Measurements from ENCODE around the gene PNMA6E.
A peak's percentile ranks its signal among the peaks of the same experiment; 100 is the strongest.

PNMA6E gene

DNA sequence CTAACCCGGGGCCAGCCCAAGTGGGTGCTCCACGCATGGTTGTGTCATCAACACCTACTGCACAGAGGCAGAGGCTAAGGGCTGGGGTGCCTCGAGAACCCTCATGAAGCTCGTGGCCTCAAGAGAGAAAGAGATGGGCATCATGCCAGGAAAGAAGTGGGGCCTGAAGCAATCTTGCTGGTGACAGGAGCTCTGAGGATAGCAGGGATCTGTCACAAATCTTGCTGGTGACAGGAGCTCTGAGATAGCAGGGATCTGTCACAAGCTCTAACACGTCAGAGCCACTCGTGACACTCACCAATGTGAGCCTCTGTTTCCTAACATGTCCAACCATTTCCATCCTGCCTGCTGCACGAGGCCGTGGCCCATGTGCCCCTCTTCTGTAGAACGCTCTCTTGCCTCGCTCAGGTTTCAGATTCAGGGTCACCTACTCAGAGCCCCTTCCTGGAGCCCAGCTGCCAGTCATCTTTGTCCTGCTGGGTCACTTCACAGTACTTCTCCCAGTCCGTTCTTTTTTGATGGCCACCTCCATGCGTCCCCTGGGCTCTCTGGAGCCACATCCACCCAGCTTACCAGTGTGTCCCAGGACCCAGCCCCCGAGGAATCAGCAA is 21.1 kb downstream of the PNMA6E start:
- no peaks in the 10 kb centered on the region for H3K27me3 Mint-ChIP-seq
- ATAC-seq (replicated peaks), result no peak
- no peak overlapping the region for H3K4me3 Mint-ChIP-seq
- no peaks in the 10 kb centered on the region for H3K36me3 Mint-ChIP-seq (ENCODE audit: insufficient read depth)
- H3K9me3 Mint-ChIP-seq, result no peaks in the 10 kb centered on the region
- no peaks in the 10 kb centered on the region for H3K4me1 Mint-ChIP-seq (ENCODE audit: low read depth in 2 of 2)
- H3K27ac Mint-ChIP-seq, result no peak overlapping the region
- DNase-seq, result no peak

DNA sequence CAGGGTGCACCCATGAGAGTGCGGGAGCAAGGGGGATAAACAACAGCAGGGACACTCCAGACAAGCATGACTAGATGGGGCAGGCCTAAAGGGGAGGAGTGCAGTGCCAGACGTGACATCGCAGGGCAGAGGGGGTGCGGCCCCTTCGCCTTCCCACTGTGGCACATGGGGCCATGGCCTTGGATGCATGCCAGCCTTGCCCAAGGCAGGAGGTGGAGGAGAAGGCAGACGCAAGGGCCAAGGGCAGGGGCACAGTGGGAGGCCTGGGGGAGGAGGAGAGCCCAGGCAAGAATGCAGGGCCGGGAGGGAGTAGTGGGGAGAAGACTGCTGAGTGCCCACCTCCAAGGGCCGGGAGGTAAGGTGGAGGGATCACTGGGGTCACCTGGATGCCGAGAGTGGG is 21.6 kb downstream of the PNMA6E start:
- Mint-ChIP-seq H3K27ac (no peak overlapping the region), H3K27me3 (no peaks in the 10 kb centered on the region), H3K9me3 (no peaks in the 10 kb centered on the region), H3K36me3 (ENCODE audit: insufficient read depth) (no peaks in the 10 kb centered on the region), H3K4me1 (ENCODE audit: low read depth in 2 of 2) (no peaks in the 10 kb centered on the region), H3K4me3 (no peak overlapping the region)
- DNase-seq (no peak), ATAC-seq (replicated peaks) (no peak)

DNA sequence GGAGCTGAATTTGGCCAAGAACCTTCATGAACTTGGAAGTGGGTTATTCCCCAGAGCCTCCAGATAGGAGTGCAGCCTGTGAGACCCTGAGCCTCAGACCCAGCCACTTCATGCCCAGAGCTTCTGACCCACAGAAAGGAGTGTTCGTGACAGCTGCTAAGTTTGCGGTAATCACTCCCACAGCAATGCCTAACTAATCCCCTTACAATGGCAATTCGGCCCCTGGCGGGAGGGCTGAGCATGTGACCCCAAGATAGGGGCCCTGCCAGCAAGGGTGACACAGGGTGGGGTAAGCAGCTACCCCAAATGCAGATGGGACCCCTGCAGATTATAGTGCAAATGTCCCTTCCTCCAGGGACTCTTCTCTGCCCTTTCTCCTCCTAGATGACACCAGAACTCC is 22.5 kb downstream of the PNMA6E start:
- ATAC-seq (replicated peaks), result no peak
- Mint-ChIP-seq H3K27me3 (no peaks in the 10 kb centered on the region), H3K27ac (no peak overlapping the region), H3K9me3 (no peaks in the 10 kb centered on the region), H3K36me3 (ENCODE audit: insufficient read depth) (no peaks in the 10 kb centered on the region), H3K4me3 (no peak overlapping the region), H3K4me1 (ENCODE audit: low read depth in 2 of 2) (no peaks in the 10 kb centered on the region)
- DNase-seq, result no peak

DNA sequence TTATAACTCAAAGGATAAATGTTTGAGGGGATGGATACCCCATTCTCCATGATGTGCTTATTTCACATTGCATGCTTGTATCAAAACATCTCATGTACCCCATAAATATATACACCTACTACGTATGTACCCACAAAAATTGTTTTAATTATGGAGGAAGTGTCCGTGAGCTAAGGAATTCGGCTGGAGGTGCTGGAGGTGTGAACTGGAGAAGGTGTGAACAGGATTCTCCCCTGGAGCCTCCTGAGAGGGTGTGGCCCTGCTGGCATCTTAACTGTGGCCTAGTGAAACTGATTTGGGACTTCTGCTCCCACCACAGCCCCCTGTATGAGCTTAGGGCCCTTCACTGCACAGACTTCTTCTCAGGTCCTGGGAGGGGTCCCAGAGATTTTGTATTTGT is 23.4 kb downstream of the PNMA6E start:
- H3K4me3 Mint-ChIP-seq, result no peak overlapping the region
- H3K9me3 Mint-ChIP-seq, result no peaks in the 10 kb centered on the region
- H3K27me3 Mint-ChIP-seq, result no peaks in the 10 kb centered on the region
- H3K36me3 Mint-ChIP-seq (ENCODE audit: insufficient read depth), result no peaks in the 10 kb centered on the region
- H3K4me1 Mint-ChIP-seq (ENCODE audit: low read depth in 2 of 2), result no peaks in the 10 kb centered on the region
- DNase-seq (no peak), ATAC-seq (replicated peaks) (no peak)
- H3K27ac Mint-ChIP-seq, result no peak overlapping the region

DNA sequence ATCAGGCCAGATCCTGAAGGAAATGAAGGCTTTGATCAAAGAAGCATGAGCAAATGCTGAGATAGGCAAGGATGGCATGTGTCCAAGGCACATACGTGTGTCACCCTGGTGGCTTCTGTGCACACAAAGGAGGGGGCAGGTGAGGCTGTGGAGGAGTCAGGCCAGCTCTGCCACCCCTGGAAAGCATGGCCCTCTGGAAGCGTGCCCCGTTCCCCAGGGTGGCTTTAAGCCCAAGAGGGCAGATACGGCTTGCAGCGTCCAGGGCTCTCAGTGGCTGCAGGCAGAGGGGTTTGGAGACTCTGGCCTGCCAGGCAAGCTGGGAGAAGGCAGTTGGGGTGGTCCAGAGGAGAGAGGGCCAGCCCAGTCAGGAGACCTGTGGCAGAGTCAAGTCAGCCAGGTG is 25.6 kb downstream of the PNMA6E start:
- H3K36me3 Mint-ChIP-seq (ENCODE audit: insufficient read depth), result peaks cover 2% of the 10 kb centered on the region
- DNase-seq (no peak), ATAC-seq (replicated peaks) (no peak)
- H3K27me3 Mint-ChIP-seq, result peaks cover 0 to 5% of the 10 kb centered on the region in 2 donors
- H3K27ac Mint-ChIP-seq, result no peak overlapping the region
- H3K9me3 Mint-ChIP-seq, result no peaks in the 10 kb centered on the region
- H3K4me1 Mint-ChIP-seq (ENCODE audit: low read depth in 2 of 2), result no peaks in the 10 kb centered on the region
- H3K4me3 Mint-ChIP-seq, result no peak overlapping the region

DNA sequence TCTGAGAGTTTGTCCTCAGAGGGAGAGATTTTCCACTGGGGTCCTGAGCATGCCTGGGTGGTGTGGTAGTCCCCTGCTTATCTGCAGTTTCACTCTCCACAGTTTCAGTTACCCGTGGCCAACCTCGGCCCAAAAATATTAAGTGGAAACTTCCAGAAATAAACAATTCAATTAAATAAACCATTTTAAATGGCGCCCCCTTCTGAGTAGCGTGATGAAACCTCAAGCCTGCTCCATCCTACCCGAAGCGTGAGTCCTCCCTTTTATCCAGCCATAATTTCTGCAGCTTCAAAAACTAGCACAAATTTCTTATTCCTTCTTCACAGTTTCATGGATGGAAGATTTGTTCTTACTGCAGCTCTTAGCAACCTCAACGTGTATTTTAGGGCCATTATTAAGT is 26.7 kb downstream of the PNMA6E start:
- Mint-ChIP-seq H3K27me3 (peaks cover 10% of the 10 kb centered on the region in 2 donors), H3K36me3 (ENCODE audit: insufficient read depth) (peaks cover 3% of the 10 kb centered on the region), H3K4me1 (ENCODE audit: low read depth in 2 of 2) (no peaks in the 10 kb centered on the region), H3K27ac (no peak overlapping the region), H3K9me3 (no peaks in the 10 kb centered on the region), H3K4me3 (no peak overlapping the region)
- DNase-seq, result no peak
- no peak for ATAC-seq (replicated peaks)

DNA sequence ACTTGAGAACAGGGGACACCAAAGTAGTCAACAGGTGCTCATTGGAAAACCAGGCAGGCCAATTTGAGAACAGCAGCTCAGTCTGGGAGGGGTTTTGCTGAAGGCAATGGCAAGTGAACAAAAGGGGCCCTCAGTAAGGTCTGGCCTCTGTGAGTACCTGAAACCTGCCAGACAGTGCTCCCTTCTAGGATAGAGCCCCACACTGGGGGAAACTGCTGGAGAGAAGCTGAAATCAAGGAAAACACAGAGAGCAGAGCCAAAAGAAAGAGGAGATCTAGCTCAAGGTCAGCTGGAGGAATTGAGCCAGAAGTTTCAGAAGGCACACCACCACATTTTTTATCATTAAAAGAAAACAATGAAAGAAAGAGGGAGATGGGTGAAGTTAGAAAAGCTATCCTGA is 28.2 kb downstream of the PNMA6E start:
- H3K9me3 Mint-ChIP-seq, result no peaks in the 10 kb centered on the region
- H3K4me1 Mint-ChIP-seq (ENCODE audit: low read depth in 2 of 2), result no peaks in the 10 kb centered on the region
- peaks cover 11 to 13% of the 10 kb centered on the region in 2 donors for H3K27me3 Mint-ChIP-seq
- DNase-seq (no peak), ATAC-seq (replicated peaks) (no peak)
- H3K27ac Mint-ChIP-seq, result no peak overlapping the region
- peaks cover 3% of the 10 kb centered on the region for H3K36me3 Mint-ChIP-seq (ENCODE audit: insufficient read depth)
- H3K4me3 Mint-ChIP-seq, result no peak overlapping the region

DNA sequence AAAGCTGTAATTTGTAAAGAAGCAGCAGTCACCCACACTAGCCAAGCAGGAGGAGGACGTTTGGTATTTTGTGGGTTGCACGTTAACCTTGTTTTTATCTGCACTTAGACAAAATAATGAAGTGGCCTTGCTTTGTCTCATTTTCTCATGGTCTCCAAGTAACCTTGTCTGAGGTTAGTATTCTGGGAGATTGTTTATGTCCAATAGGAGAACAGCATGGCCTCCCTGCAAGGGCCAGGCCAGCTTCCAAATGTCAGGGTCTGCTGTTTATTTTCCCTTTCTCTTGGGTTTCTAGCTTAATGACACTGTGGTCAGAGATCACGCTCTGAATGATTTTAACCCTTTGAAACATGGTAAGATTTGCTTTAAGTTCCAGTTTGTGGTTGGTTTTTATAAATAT is 29.9 kb downstream of the PNMA6E start:
- H3K36me3 Mint-ChIP-seq (ENCODE audit: insufficient read depth), result peaks cover 3% of the 10 kb centered on the region
- H3K27me3 Mint-ChIP-seq, result peaks cover 11 to 13% of the 10 kb centered on the region in 2 donors
- H3K4me3 Mint-ChIP-seq, result no peak overlapping the region
- ATAC-seq (replicated peaks) (no peak), DNase-seq (no peak)
- H3K4me1 Mint-ChIP-seq (ENCODE audit: low read depth in 2 of 2), result no peaks in the 10 kb centered on the region
- no peak overlapping the region for H3K27ac Mint-ChIP-seq
- no peaks in the 10 kb centered on the region for H3K9me3 Mint-ChIP-seq

DNA sequence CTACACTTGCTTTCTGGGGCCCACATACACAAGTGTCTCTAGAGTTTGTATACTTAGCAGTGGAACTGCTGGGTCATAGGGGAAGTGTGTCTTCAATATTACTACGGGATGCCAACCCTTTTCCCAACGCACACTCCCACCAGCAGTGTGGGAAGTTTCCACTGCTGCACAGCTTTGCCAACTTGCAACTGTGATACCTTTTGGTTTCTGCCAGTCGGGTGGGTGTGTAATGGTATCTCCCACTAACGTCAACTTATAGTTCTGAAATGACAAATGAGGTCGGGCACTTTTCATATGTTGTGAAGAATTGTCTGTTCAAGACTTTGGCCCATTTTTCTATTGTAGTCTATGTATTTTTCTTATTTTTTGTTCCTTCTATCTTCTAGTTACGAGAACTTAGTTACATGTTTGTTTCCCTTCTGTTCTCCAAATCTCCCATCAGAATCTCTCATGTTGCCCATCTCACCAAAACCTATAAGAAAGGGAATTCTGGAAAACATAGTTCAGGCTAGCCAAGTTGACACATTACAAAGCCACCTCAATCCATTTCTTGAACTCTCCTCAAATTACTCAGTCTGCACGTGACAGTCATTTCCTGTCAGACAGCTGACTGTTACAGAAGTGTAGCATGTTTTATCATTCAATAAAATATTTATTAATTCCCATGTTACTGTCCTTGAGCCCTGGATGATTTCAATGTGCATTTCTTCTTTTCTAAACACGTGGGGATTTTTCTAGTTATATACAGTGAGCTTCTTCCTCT is 30.7 kb downstream of the PNMA6E start:
- no peak overlapping the region for H3K4me3 Mint-ChIP-seq
- DNase-seq (no peak), ATAC-seq (replicated peaks) (no peak)
- peaks cover 3% of the 10 kb centered on the region for H3K36me3 Mint-ChIP-seq (ENCODE audit: insufficient read depth)
- H3K27me3 Mint-ChIP-seq, result peaks cover 11 to 13% of the 10 kb centered on the region in 2 donors
- no peak overlapping the region for H3K27ac Mint-ChIP-seq
- no peaks in the 10 kb centered on the region for H3K9me3 Mint-ChIP-seq
- H3K4me1 Mint-ChIP-seq (ENCODE audit: low read depth in 2 of 2), result no peaks in the 10 kb centered on the region

DNA sequence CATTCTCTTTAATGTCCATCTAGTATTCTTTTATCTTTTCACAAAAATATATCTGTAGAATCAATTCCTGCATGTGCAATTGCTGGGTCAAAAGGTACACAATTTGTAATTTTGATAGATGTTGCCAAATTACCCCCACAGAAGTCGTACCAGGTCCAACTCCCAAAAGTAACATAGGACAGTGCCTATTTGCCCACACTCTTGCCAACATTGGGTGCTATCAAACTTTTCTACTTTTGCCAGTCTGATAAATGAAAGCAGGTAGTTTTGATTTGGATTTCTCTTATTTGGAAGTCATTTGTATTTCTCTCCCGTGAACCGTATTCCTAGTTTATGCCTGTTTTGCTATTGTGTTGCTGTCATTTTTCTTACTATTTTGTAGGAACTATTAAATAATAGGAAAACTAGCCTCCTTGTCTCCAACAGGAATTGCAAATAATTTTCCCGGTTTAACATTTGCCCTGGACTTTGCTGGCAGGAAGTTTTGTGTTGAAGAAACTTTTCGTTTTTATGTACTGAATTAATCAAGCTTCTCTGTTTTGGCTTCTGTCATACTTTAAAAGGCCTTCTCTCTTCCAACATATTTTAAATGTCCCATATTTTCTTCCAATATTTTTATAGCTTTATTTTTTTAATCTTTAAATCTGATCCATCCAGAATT is 34.1 kb downstream of the PNMA6E start:
- peaks cover 11 to 13% of the 10 kb centered on the region in 2 donors for H3K27me3 Mint-ChIP-seq
- no peak for DNase-seq
- H3K4me1 Mint-ChIP-seq (ENCODE audit: low read depth in 2 of 2), result no peaks in the 10 kb centered on the region
- H3K4me3 Mint-ChIP-seq, result no peak overlapping the region
- H3K27ac Mint-ChIP-seq, result no peak overlapping the region
- H3K9me3 Mint-ChIP-seq, result no peaks in the 10 kb centered on the region
- H3K36me3 Mint-ChIP-seq (ENCODE audit: insufficient read depth), result peaks cover 3% of the 10 kb centered on the region
- ATAC-seq (replicated peaks), result no peak

DNA sequence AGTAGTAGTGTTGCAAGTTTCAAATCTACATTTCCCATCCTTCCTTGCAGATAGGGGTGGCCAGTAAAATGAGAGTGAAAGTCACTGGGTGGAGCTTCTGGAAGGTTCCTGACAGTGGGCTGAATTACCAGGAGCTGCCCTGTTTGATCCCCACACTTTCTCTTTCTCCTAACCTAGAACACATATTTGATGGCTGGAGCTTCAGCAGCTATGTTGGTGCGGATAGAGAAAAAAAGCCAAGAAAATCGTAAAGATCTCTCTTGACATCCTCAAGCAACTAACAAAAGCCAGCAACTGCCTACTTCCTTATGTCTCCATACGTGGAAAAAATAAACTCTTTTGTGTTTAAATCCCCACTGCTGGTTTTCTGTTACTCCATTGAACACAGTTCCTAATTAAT is 35.0 kb downstream of the PNMA6E start:
- ATAC-seq (replicated peaks) (no peak), DNase-seq (no peak)
- Mint-ChIP-seq H3K27me3 (peaks cover 11 to 13% of the 10 kb centered on the region in 2 donors), H3K9me3 (no peaks in the 10 kb centered on the region), H3K4me3 (no peak overlapping the region), H3K27ac (no peak overlapping the region), H3K4me1 (ENCODE audit: low read depth in 2 of 2) (no peaks in the 10 kb centered on the region), H3K36me3 (ENCODE audit: insufficient read depth) (peaks cover 3% of the 10 kb centered on the region)

DNA sequence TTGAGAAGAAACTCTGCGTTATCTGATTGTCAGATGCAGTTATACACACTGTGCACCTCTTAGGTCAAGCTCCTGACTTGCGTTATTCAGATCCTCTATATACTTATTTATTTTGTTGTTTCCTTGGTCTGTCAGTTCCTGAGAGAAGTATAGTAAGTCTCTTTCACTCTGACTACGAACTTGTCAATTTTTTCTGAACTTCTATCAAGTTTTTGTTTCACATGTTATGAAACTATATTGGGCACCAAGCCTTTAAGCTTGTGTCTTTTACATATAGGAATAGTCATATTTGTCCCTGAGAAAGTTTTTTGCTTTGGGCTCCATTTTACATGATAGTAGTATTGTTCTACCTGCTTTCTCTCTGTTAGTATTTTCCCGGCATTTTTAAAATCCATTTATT is 35.5 kb downstream of the PNMA6E start:
- H3K27ac Mint-ChIP-seq, result no peak overlapping the region
- no peak overlapping the region for H3K4me3 Mint-ChIP-seq
- H3K27me3 Mint-ChIP-seq, result peaks cover 10 to 11% of the 10 kb centered on the region in 2 donors
- H3K4me1 Mint-ChIP-seq (ENCODE audit: low read depth in 2 of 2), result no peaks in the 10 kb centered on the region
- H3K36me3 Mint-ChIP-seq (ENCODE audit: insufficient read depth), result peaks cover 2% of the 10 kb centered on the region
- DNase-seq (no peak), ATAC-seq (replicated peaks) (no peak)
- no peaks in the 10 kb centered on the region for H3K9me3 Mint-ChIP-seq

DNA sequence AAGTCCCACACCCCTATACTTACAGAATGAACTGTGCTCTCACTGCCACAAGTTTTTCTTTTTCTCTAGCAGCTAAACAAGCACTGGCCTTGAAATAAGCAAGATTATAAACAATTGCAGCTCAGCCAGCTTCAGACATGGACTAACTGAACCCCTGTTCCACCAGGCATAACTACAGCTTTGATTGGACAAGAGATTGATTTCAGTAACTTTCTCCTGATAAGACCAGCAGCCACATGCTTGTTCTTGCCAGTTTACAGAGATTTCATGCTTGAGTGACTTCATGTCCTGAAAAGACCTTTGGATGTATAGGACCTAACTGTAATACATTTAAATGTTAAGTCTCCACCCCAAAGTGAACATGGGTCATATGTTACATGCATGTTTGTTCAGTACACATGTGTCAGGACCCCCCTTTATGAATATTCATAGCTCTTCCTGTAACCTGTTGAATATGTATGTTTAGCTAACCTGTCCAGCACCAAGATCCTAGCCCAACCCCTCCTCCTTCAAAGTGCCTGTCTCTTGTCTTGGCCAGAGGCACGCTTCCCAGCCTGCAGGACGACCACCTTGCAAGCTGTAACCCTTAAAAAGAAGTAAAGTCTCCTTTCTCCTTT is 39.3 kb downstream of the PNMA6E start:
- no peak for DNase-seq
- no peaks in the 10 kb centered on the region for H3K9me3 Mint-ChIP-seq
- H3K27ac Mint-ChIP-seq, result peak overlapping the region in 1 of 2 donors; percentile 33
- no peak for ATAC-seq (replicated peaks)
- no peak overlapping the region for H3K4me3 Mint-ChIP-seq
- H3K27me3 Mint-ChIP-seq, result no peaks in the 10 kb centered on the region
- no peaks in the 10 kb centered on the region for H3K36me3 Mint-ChIP-seq (ENCODE audit: insufficient read depth)
- H3K4me1 Mint-ChIP-seq (ENCODE audit: low read depth in 2 of 2), result no peaks in the 10 kb centered on the region

DNA sequence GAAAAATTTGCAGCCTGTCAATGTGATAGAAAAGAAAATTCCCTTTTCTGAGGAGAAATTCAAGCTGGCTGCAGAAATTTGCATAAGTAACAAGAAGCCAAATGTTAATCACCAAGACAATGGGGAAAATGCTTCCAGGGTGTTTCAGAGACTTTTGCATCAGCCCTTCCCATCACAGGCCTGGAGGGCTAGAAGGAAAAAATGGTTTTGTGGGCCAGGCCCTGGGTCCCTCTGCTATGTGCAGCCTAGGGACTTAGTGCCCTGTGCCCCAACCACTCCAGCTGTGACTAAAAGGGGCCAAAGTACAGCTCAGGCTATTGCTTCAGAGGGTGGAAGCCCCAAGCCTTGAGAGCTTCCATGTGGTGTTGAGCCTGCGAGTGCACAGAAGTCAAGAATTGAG is 43.3 kb downstream of the PNMA6E start:
- no peaks in the 10 kb centered on the region for H3K36me3 Mint-ChIP-seq (ENCODE audit: insufficient read depth)
- H3K27ac Mint-ChIP-seq, result no peak overlapping the region
- DNase-seq, result no peak
- no peaks in the 10 kb centered on the region for H3K4me1 Mint-ChIP-seq (ENCODE audit: low read depth in 2 of 2)
- H3K27me3 Mint-ChIP-seq, result no peaks in the 10 kb centered on the region
- no peak for ATAC-seq (replicated peaks)
- no peaks in the 10 kb centered on the region for H3K9me3 Mint-ChIP-seq
- no peak overlapping the region for H3K4me3 Mint-ChIP-seq
